Measurements from ENCODE around the gene R3HDM4.

The R3HDM4 gene

DNA sequence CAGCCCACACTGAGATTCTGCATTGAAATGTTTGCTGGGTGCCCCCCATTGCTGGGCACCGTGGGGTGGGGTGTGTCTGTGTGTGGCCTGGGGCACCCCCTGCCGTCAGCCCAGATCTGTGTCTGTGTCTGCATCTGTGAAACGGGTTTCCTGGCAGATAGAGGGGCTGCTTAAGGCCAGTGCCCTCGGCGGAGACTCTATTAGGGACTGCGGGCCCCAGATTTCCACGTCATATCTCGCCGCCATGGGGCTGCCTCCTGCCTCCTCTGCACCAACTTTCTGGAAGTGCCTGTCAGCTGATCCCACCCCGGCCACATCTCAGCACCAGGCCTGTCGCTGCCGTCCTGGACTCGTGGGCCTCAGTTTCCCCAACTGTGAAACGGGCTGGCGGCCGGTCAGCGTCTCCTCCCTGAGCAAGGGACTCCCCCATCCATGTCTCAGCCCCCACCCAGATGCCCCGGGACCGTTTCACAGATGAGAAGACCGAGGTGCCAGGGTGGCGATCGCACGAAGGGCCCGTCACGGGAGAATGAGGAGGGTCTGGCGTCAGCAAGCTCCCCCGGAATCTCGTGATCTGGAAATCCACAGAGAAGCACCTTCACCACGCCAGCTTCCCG, 34.2 kb upstream of the R3HDM4 start:
- no peak for DNase-seq

DNA sequence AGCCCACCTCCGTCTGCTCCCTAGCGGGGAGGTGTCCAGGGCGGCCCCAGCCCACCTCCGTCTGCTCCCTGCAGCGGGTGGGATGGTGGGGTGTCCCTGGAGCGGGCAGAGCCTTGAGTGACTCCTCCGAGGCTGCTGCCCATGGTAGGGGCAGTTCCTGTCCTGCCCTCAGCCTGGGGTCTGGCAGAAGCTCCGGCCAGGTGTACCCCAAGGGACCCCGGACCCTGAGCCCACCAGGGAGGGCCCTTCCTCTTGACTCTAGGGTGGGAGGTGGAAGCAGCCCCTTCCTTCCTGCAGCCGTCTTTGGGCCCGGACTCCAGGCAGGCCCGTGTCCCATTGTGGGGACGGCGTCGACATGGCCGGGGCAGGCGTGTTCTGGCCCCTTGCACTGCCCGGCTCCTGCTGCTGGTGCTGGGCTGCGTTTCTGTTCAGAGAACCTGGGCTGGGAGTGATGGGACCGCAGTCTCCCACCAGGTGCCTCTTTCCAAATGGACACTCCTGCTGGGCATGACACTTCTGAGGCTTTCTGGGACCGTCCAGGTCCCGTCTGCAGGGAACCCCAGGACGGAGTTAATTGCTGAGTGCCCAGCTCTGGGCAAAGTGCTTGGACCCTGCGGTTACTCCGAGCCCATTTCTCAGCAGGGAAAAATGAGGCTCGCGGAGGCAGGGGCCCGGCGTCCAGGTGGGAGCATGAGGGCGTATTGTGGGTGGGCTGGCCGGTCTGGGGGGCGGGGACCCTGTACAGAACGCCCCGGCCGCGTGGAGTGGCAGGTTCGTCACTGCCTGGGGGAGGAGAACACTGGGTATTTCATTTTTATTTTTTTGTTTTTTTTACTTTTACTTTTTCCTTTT, 32.6 kb upstream of the R3HDM4 start:
- DNase-seq, result no peak

DNA sequence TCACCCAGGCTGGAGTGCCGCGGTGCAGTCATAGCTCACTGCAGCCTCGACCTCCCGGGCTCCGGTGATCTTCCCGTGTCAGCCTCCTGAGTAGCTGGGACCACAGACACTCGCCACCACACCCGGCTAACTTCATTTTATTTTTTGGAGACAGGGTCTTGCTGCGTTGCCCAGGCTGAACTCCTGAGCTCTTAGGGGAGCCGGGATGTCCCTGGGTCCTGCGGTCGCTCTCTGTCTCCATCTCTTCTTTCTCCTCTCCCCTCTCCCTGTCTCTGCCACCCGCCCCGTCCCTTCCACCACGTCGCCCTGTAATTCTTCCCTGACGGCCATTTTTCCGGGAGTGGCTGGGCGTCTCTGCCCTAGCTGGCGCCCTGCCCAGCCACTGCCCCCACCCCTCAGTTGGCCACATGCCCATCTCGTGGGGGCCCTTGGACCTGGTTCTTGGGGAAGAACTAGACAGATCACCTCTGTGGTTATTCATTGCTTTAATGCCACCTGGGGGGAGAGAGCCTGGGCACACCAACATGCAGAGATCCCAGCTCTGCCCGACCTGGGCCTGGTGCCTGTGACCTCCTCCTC, 31.7 kb upstream of the R3HDM4 start:
- no peak for DNase-seq

DNA sequence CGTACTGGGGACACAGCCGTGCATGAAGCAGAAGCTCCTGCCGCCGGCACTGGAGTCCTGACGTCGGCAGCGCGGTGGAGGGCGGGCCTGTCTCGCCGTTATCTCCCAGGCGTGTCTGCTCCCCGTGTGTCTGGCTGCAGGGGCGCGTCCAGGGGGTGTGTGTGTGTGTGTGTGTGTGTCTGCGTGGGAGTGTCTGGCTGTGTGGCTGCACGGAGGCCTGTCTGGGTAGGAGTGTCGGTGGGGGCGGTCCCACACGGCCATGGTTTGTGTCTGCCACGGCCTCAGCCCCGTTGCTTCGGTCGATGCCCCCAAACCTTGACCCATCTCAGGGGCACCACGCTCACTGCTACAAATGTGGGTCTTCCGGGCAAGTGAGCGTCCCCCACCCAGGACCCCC, 31.1 kb upstream of the R3HDM4 start:
- no peak for DNase-seq

DNA sequence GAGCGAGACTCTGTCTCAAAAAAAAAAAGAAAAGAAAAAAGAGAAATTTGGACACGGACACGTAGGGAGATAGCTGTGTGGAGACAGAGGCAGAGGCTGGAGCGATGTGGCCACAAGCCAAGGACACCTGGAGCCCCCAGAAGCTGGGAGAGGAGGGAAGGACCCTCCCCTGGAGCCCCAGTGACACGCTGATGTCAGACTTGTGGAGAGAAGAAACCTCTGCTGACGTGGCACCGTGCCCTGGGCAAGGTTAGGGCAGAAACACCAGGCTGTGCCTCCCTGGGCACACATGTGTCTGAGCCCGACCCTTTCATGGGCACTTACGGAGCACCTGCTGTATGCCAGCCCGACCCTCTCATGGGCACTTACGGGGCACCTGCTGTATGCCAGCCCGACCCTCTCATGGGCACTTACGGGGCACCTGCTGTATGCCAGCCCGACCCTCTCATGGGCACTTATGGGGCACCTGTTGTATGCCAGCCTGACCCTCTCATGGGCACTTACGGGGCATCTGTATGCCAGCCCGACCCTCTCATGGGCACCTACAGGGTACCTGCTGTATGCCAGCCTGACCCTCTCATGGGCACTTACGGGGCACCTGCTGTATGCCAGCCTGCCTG, 30.6 kb upstream of the R3HDM4 start:
- DNase-seq, result no peak

DNA sequence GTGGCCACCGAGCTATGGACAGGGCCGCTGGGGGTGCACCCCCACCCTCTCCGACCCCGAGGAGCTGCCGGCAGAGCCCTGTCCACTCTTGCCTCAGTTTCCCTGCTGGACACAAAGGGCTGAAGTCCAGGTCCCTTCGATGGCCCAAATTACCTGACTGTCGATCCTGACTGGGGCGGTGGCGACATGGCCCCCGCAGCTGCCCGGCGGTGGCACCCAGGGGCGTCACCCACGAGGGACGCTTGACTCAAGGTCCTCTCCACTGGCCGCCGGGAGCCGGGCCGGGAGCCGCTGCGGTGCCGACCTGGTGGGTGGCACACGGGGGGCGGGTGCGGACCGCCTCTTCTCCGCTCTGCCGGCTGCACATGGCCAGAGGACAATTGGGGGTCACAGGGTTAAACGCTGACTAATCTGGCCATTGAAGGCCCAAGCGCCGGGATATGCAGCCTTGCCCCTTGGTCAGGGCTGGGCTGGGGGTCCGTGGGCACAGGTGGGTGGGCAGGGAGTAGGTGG, 29.2 kb upstream of the R3HDM4 start:
- no peak for DNase-seq

DNA sequence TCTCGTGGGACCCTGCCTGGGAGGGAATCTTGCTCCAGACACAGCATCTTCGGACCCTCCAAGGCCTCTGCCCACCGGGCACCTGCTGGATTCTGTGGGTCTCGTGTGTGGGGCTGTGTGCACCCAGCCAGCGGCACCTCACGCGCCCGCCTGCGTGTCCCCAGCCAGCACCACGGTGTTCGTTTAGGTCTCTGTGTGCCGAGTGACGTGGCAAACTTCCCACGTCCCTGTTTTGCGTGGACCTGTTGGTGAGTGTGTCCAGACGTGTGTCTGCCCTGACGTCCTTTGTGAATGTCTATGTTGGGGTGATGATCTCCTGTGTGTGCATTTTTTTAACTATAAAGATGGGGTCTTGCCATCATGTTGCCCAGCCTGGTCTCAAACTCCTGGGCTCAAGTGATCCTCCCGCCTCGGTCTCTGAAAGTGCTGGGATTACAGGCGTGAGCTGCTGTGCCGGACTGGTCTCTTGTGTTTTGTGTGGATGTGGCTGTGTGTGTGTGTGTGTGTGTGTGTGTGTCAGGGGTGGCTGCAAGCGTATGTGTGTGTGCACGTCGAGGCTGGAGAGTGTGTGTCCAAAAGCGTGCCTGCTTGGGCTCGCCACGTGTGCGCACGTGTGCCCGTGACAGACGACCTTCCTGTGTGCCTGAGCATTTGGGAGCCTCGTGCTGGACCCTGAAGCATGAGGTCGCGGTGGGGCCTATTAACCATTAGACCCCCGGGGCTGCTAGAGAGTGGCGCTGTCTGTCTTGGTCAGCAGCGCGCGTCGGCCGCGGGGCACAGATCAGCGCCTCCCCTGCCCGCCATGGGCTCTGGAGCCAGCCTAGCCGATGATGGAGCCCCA, 28.5 kb upstream of the R3HDM4 start:
- DNase-seq, result no peak

DNA sequence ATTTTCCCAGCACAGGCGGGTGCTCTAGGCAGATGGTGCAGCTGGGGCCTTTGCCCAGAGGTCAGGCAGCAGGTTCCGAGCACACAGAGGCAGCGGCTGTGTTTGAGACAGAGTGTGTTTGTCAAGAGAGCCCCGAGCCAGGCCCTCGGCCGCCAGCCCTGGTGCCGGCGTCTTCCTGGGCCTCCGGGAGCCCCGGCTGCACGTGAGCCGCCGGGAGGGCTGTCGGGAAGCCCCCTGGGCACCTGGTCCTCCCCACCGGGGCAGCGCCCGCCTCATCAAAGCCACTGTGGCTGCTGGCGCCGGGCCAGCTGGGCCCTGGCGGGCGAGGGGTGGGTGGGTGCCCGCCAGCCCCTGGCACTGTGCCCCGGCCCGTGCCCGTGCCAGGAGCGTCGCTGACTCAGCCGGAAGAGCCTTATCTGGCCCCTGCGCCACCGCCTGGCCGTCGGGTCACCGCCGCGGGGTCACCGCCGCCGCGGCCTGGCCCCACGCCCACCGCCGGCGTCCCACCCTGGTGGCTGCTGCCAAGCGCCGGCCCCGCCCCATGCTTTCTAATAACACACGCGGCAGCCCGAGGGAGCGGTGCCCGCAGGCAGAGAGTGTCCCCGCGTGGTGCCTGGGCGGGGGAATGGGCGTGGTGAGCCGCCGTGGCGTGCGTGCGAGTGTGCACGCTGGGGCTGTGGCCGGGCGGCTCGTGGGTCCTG, 27.7 kb upstream of the R3HDM4 start:
- peak; percentile 97 for DNase-seq

DNA sequence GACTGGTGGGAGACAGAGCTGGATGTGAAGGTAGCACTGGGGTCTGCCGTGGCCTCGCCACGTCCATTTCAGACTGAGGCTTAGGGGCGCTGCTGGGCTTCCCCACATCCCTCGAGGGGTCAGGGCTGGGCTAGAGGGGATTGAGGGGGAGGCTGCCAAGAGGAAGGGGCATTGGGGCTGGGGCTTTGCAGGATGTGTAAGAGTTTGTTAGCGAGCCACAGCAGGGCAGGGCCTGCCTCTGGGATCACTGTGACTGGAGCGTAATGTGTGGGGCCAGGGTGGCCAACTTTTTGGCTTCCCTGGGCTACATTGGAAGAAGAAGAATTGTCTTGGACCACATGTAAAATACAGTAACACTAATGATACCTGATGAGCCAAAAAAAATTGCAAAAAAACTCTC, 26.9 kb upstream of the R3HDM4 start:
- no peak for DNase-seq

DNA sequence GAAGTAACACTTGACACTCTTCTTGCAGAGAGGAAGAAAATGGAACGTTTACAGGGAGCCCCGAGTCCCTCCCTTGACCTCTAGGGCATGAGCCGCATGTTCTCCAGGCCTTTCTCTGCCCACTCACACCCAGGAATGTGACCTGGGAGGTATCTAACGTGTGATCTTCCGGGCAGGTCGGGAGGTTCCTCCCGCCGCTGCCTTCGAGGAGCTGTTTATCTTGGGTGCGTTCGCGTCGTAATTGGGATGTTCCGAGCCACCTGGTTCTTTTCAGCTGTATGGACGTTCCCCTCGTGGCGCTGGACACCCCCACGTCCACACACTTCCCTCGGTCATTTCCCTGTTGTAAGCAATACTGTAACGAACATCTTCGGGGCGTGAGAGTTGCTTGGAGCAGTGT, 26.4 kb upstream of the R3HDM4 start:
- no peak for DNase-seq

DNA sequence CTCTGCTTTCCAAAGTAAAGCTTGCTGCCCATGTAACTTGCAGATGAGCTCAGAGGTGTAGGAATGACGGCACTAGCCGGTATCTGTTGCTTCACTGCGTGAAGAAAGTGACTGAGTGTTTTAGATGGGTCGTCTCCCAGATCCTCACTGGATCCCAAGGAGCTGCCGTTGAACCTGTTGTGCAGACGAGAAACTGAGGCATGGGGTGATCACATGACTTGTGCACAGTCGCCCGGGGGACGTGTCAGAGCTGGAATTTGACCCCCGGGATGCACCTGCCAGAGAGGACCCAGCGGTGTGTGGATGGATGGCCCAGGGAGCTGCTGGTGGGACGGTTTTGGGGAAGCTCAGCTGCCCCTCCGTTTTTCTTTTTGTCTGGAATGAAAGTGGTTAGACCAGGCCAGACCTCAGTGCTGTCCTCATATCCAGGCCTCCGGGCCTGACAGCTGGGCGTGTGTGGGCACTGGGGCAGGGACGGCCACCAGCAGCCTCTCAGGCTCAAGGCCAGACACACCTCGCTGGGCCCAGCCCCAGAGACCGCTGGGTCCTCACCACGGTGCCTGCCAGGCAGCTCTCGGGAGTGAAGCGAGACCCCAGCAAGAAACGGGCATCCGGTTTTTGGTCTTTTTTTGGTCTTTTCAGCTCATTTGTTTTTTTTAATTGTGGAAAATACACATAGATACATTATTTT, 25.4 kb upstream of the R3HDM4 start:
- DNase-seq, result no peak

DNA sequence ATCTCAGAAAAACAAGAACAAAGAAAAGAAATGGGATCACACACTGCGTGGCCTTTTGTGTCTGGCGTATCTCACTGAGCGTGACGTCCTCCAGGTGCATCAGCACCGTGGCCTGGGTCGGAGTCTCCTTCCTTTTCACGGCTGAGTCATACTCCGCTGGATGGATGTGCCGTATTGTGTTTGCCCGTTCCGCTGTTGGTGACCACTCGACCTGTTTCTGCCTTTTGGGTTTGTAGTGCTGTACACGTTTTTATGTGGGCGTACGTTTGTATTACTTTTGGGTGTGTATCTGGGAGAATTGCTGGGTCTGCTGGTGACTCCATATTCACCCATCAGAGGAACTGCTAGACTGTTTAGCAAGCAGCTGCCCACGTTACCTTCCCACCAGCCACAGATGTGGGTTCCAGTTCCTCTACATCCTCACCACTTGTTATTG, 24.3 kb upstream of the R3HDM4 start:
- DNase-seq, result no peak

DNA sequence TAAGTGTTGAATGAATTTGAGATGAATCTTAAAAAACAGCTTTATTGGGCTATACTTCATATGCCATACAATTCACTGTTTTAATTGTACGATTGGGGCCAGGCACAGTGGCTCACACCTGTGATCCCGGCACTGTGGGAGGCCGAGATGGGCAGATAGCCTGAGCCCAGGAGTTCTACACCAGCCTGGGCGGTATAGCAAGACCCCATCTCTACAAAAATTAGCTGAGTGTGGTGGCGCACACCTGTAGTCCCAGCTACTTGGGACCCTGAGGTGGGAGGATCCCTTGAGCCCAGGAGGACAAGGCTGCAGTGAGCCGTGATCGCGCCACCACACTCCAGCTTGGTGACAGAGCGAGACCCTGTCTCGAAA, 23.1 kb upstream of the R3HDM4 start:
- DNase-seq, result no peak

DNA sequence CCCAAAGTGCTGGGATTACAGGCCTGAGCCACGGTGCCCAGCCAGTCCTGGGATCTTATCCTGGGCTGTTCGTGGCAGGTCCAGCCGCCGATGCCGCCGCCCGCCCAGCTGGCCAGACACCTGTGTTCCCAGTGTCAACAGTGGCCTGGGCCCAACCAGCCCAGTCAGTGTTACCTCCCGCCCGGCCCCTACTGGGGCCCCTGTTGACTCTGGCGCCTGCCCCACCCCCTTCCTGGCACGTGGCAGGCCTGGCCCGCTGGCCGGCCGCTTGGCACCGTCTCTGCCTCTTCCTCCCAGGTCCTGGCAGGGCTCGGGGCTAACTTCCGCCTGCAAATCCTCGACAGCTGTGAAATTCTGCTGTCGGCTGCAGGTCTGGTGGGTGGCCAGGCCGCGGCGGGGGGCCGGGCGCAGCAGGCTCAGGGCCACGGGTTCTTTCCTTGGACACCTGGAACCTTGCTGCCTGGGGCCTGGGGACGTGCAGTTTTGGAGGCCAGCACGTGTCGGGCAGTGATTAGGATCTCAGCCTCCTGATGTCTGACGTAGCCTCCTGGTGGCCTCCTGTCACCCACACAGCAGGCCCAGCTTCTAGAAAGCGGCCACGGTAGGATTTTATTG, 22.0 kb upstream of the R3HDM4 start:
- DNase-seq, result no peak

DNA sequence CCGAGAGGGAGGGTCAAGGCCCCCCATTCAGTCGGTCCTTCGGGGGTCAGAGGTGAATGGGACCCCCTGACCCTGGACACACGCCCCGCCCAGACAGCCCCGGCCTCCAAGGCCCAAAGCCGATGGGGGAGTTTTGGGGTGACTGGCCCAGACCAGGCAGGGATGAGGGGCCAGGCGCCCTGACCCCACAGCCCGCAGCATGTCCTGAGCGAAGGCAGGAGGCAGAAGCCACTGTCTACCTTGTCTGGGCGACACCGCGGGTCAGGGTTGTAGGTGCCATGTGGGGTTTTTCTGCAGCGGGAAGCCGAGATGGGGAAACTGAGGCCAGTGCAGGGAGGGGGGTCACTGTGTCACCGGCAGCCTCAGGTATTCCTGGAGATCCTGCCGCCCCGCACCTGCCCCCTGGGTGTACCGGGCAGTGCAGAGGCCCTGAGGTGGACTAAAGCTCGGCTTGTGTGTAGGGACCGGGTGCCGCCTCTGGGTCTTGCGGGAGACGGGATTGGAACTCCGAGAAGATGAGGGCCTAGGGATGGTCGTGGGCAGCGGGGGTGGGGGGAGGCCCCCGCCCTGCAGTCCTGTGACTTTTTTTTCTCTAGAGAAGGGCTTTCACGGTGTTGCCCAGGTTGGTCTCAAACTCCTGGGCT, 21.3 kb upstream of the R3HDM4 start:
- DNase-seq, result no peak

DNA sequence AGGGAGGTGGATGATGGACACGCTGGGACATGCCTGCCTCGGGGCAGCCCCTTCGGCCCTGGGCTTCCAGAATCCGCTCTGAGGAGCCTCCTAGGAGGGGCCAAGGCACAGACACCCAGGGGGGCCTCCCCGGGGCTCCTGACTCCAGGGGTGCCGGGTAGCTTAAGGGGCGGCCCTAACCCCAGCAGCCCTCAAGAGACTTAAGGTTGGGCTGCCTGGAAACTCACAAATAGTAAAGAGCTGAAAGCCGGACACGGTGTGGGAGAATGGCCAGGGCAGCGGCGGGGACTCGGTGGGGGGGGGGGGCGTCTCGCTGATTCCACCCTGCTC, 20.5 kb upstream of the R3HDM4 start:
- DNase-seq, result no peak

DNA sequence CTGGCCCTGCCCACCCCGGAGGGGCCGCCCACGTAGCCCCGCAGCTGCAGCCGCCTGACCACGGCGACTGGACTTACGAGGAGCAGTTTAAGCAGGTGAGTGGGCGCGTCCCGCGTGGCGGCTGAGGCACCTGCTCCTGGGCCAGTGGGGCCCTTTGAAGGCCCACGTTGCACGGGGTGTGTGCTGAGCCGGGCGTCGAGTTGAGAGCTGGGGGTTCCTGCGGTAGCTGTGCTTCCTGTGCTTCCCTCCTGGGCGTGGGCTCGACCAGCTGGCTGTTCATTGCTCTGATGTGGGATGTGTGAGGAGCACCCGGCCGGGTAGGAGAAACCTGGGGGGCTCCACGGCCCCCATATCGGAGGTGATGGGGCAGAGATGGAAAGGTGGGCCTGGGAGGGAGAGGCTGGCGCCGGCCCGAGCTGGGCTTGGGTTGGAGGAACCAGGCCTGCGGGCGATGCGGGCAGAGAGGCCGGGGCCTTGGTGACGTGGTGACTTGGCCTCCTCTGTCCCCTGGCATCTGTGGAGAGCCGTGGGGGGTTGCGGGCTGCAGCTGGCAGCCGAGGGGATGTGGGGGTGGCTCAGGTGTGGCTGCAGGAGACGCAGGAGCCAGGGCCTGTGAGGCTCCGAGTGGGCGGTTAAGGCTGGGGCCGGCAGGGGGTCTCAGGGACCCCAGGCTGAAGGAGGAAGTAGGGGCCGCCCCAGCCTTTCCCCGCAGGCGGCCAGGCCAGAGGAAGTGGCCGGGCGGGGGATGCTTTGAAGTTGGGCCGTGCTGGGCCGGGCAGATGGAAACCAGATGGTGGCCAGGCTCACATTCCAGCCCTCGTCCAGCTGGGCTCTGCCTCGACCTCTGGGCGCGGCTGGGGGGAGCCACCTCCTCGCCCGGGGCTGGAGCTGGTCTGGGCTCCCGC, 19.9 kb upstream of the R3HDM4 start:
- DNase-seq, result peak; percentile 85

DNA sequence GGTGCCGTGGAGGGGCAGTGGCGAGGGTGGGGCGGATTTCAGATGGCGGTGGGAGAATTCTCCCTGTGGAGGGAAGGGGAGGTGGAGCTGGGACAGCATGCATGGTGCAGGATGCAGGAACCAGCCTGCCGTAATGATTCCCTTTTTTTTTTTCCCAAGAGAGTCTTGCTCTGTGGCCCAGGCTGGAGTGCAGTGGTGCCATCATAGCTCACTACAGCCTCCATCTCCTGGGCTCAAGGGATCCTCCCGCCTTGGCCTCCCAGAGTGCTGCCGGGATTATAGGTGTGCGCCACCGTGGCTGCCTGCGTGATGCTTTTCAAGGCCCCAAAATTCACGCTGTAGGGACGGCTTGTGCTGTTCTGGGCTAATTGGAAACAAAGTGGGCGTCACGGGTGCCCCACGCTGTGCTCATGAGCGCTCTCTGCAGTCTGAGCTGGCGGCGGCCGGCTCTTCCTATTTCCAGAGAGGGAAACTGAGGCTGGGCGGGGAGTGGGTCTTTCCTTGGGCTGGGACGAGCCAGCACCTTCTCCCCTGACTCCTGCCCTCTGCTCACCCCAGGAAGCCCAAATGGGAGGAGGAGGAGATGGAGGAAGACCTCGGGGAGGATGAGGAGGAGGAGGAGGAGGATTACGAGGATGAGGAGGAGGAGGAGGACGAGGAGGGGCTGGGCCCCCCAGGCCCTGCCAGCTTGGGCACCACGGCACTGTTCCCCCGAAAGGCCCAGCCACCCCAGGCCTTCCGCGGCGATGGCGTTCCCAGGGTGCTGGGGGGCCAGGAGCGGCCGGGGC, 19.0 kb upstream of the R3HDM4 start:
- DNase-seq, result no peak

DNA sequence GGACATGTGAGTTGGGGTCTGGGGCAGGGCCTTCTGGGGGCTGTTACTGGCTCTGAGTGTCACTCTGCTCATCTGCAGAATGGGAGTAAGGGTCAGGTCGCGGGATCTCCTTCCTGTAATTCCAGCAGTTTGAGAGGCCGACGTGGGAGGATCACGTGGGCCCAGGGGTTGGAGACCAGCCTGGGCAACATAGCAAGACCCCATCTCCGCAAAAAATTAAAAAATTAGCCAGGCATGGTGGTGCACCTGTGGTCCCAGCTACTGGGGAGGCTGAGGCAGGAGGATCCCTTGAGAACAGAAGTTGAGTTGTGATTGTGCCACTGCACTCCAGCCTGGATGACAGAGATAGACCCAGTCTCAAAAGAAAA, 16.9 kb upstream of the R3HDM4 start:
- DNase-seq, result no peak
